Tibial nerve (tissue), 4 donors: ENCODE measurements around the gene SSBP2. TPM values are rescaled to one million over a fixed set of nuclear protein-coding genes. Genes with fewer than 3 reads are reported as not detected.

ENCODE experiments used
- DNase-seq, 2 donors: peaks; one replicate each; pipeline ENCODE4 v3.0.0-alpha.2; 2019; ENCODE audit warnings: low spot score in 2 of 2
- H3K27ac ChIP-seq, 4 donors: fragments of 200-600 bp; sonication (generic) in 3 of 4; one replicate each; pipeline ENCODE4 v1.5.1; 2017 to 2019; ENCODE audit warnings: mild to moderate bottlenecking in 1 of 4
- H3K27me3 ChIP-seq, 2 donors: fragments of 200-600 bp; sonication (generic) in 1 of 2; one replicate each; pipeline versions ENCODE4 v1.5.1 to v1.6.0; 2017 to 2019
- H3K36me3 ChIP-seq, 3 donors: fragments of 200-600 bp; sonication (generic); one replicate each; pipeline ENCODE4 v1.5.1; 2018 to 2019
- H3K4me1 ChIP-seq, 4 donors: fragments of 200-600 bp; sonication (generic) in 3 of 4; one replicate each; pipeline ENCODE4 v1.5.1; 2017 to 2019
- H3K4me3 ChIP-seq, 4 donors: fragments of 200-600 bp; sonication (generic) in 3 of 4; one replicate each; pipeline ENCODE4 v1.5.1; 2017 to 2019; ENCODE audit warnings: mild to moderate bottlenecking in 1 of 4, moderate library complexity in 1 of 4
- H3K9me3 ChIP-seq, 4 donors: fragments of 200-600 bp; sonication (generic) in 3 of 4; one replicate each; pipeline ENCODE4 v1.5.1; 2017 to 2019
- EP300 ChIP-seq, 2 donors: sonication (generic); formaldehyde crosslinking; IDR thresholded peaks; one replicate each; pipeline ENCODE4 v1.6.1; 2017; ENCODE audit warnings: antibody characterized with exemption in 2 of 2, mild to moderate bottlenecking in 1 of 2
- POLR2A ChIP-seq, 2 donors: fragments of 450-650 bp; IDR thresholded peaks; one replicate each; pipeline ENCODE4 v1.6.1; 2017; ENCODE audit warnings: antibody characterized with exemption in 2 of 2, mild to moderate bottlenecking in 2 of 2, moderate library complexity in 2 of 2
- WGBS, 2 donors: methylation state at CpG; one replicate each; pipeline ENCODE4 v1.1.5; 2018; 5-methylcytosine and 5-hydroxymethylcytosine counted together
- total RNA-seq, 4 donors: library from RNA; depleted of rRNA; stranded (reverse); fragments of >200 nt; gene quantifications; one replicate each; pipeline ENCODE4 v1.1.0, GENCODE V29; 2016
- TF ChIP-seq, protein P1 (sequence below), 5 experiments: fragments of 200-600 bp in 3 of 5; fragments of 450-650 bp in 2 of 5; sonication (generic) in 3 of 5; IDR thresholded peaks; one replicate each; pipeline ENCODE4 v1.5.1; 2016 to 2019; ENCODE audit warnings: antibody characterized with exemption in 5 of 5, mild to moderate bottlenecking in 3 of 5, moderate library complexity in 2 of 5

SSBP2 gene
- total RNA-seq, 4 donors from 2014 or later: 62.6 to 95.1 (median 77.5) TPM

- Histone ChIP-seq H3K27me3 (no peaks in the 10 kb centered on the region), H3K4me3 (no peak overlapping the region), H3K4me1 (no peaks in the 10 kb centered on the region), H3K9me3 (no peaks in the 10 kb centered on the region), H3K36me3 (no peaks in the 10 kb centered on the region), H3K27ac (no peak overlapping the region)
- 81% methylated on average over 3 of the region's 3 CpGs for WGBS, 2 donors
- TF ChIP-seq POLR2A (IDR thresholded peaks at IDR 0.05): no peak
- TF ChIP-seq EP300 (IDR thresholded peaks at IDR 0.05): no peak
- TF ChIP-seq, protein P1, sequence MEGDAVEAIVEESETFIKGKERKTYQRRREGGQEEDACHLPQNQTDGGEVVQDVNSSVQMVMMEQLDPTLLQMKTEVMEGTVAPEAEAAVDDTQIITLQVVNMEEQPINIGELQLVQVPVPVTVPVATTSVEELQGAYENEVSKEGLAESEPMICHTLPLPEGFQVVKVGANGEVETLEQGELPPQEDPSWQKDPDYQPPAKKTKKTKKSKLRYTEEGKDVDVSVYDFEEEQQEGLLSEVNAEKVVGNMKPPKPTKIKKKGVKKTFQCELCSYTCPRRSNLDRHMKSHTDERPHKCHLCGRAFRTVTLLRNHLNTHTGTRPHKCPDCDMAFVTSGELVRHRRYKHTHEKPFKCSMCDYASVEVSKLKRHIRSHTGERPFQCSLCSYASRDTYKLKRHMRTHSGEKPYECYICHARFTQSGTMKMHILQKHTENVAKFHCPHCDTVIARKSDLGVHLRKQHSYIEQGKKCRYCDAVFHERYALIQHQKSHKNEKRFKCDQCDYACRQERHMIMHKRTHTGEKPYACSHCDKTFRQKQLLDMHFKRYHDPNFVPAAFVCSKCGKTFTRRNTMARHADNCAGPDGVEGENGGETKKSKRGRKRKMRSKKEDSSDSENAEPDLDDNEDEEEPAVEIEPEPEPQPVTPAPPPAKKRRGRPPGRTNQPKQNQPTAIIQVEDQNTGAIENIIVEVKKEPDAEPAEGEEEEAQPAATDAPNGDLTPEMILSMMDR (IDR thresholded peaks at IDR 0.05): no peak
- DNase-seq: no peak
These were observed 11.5 kb upstream of the SSBP2 start for GRCh38 chr5:81762401-81762800.

- WGBS, 2 donors: 92 to 95% methylated on average over 1 of the region's 1 CpG
- no peak overlapping the region for H3K4me3 ChIP-seq
- H3K27ac ChIP-seq: no peak overlapping the region
- no peaks in the 10 kb centered on the region for H3K36me3 ChIP-seq
- TF ChIP-seq POLR2A (IDR thresholded peaks at IDR 0.05) (no peak), EP300 (IDR thresholded peaks at IDR 0.05) (no peak)
- TF ChIP-seq, protein P1 (IDR thresholded peaks at IDR 0.05): no peak
- DNase-seq: no peak
- H3K9me3 ChIP-seq: no peaks in the 10 kb centered on the region
- peaks cover 0 to 2% (median 0%) of the 10 kb centered on the region in 4 donors for H3K4me1 ChIP-seq
- H3K27me3 ChIP-seq: no peaks in the 10 kb centered on the region
These were observed 11.1 kb upstream of the SSBP2 start for GRCh38 chr5:81761970-81762369.

DNA sequence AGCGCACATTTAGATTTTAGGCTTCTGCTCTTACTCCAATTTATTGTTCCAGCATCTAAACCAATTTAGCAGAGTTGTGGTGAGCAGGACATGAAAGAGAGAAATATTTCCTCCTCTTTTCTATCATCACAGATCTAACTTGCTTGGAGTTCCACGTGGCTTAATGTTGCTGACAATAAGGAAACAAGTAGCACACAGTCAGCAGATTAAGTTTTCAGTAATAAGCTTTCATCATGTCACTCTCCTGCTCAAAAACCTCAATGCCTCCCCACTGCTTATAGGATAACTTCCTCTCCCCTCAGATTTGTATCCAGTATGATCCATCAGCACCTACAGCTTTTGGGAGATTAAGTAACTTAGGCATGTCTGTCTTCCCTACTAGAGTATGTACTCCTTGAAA is 10.4 kb upstream of the SSBP2 start:
- Histone ChIP-seq H3K9me3 (no peaks in the 10 kb centered on the region), H3K27me3 (no peaks in the 10 kb centered on the region), H3K4me3 (no peak overlapping the region), H3K4me1 (peaks cover 2 to 9% (median 5%) of the 10 kb centered on the region in 4 donors), H3K27ac (peak overlapping the region in 1 of 4 donors; percentile 51), H3K36me3 (no peaks in the 10 kb centered on the region)
- no peak for DNase-seq
- no peak for TF ChIP-seq POLR2A (IDR thresholded peaks at IDR 0.05)
- peak in 1 of 2 donors; percentile 53 for TF ChIP-seq EP300 (IDR thresholded peaks at IDR 0.05)
- TF ChIP-seq, protein P1 (IDR thresholded peaks at IDR 0.05): no peak
- WGBS, 2 donors: 57 to 67% methylated on average over 2 of the region's 2 CpGs

DNA sequence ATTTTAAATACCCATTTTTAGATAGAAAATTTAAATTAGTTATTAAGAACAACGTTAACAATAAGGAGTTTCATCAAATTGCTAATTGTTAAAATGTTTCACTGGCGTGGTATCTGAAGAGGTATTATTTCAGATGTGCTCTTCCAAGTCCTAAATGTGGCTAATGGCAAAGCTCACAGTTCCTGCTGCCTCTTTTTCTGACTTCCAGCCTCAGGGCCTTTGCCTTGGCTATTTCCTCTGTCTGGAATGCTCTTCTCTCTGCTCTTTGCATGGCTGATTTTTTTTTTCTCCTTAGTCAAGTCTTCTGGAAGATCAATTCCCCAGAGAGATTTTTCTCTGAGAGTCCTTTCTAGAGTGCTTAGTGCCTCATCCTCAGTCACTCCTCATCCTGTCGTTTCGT is 9.6 kb upstream of the SSBP2 start:
- no peaks in the 10 kb centered on the region for H3K36me3 ChIP-seq
- H3K27me3 ChIP-seq: no peaks in the 10 kb centered on the region
- peak overlapping the region in 2 of 4 donors; percentile 51 to 55 for H3K27ac ChIP-seq
- peaks cover 6 to 16% (median 12%) of the 10 kb centered on the region in 4 donors for H3K4me1 ChIP-seq
- no peak overlapping the region for H3K4me3 ChIP-seq
- TF ChIP-seq, protein P1 (IDR thresholded peaks at IDR 0.05): no peak
- TF ChIP-seq POLR2A (IDR thresholded peaks at IDR 0.05): no peak
- no peak for TF ChIP-seq EP300 (IDR thresholded peaks at IDR 0.05)
- no peak for DNase-seq
- H3K9me3 ChIP-seq: no peaks in the 10 kb centered on the region
- WGBS, 2 donors: 72 to 80% methylated on average over 4 of the region's 4 CpGs

GRCh38 chr5:81759632-81760005 is 8.7 kb upstream of the SSBP2 start:
- H3K9me3 ChIP-seq: no peaks in the 10 kb centered on the region
- H3K36me3 ChIP-seq: no peaks in the 10 kb centered on the region
- H3K27me3 ChIP-seq: no peaks in the 10 kb centered on the region
- no peak for DNase-seq
- peaks cover 6 to 25% (median 13%) of the 10 kb centered on the region in 4 donors for H3K4me1 ChIP-seq
- no peak overlapping the region for H3K4me3 ChIP-seq
- 40 to 41% methylated on average over 6 of the region's 6 CpGs for WGBS, 2 donors
- peak in 1 of 2 donors; percentile 17 for TF ChIP-seq EP300 (IDR thresholded peaks at IDR 0.05)
- TF ChIP-seq, protein P1 (IDR thresholded peaks at IDR 0.05): no peak
- peak overlapping the region in 2 of 4 donors; percentile 23 to 55 for H3K27ac ChIP-seq
